Uterus (tissue), 2 donors: ENCODE results near the gene ATP6AP1.

ENCODE experiments used
- CTCF ChIP-seq, 4 experiments: fragments of 200-600 bp in 2 of 4; fragments of 450-650 bp in 2 of 4; sonication (generic) in 2 of 4; IDR thresholded peaks; one replicate each; pipeline ENCODE4 v1.5.1; 2016 to 2019; ENCODE audit warnings: antibody characterized with exemption in 4 of 4, mild to moderate bottlenecking in 2 of 4, moderate library complexity in 1 of 4
- POLR2A ChIP-seq, 2 donors: fragments of 450-650 bp; IDR thresholded peaks; one replicate each; pipeline ENCODE4 v1.6.1; 2016; ENCODE audit warnings: antibody characterized with exemption in 2 of 2, mild to moderate bottlenecking in 1 of 2, moderate library complexity in 1 of 2

GRCh38 chrX:154452823-154453222 lies 24.3 kb downstream of the ATP6AP1 start:
- TF ChIP-seq CTCF (IDR thresholded peaks at IDR 0.05) = no peak
- no peak for TF ChIP-seq POLR2A (IDR thresholded peaks at IDR 0.05)
